ENCODE results near the gene SLC6A1. TPM values are rescaled to one million over a fixed set of nuclear protein-coding genes. Genes with fewer than 3 reads are reported as not detected.

The SLC6A1 gene
- polyA plus RNA-seq, 2 of the 4 experiments (the other 2 are of a cell fraction) = not detected

- TF ChIP-seq POLR2AphosphoS2 (conservative IDR thresholded peaks at IDR 0.05; ENCODE audit: low read length) (no peak), EHF (CRISPR knock-in tag; IDR thresholded peaks at IDR 0.05) (no peak), KDM5A (IDR thresholded peaks at IDR 0.05) (no peak), BHLHE40 (IDR thresholded peaks at IDR 0.05; ENCODE audit: low read depth, low read length) (no peak), ZNF302 (CRISPR knock-in tag; IDR thresholded peaks at IDR 0.05) (no peak), JUNB (IDR thresholded peaks at IDR 0.05) (no peak), GATA3 (IDR thresholded peaks at IDR 0.05; ENCODE audit: borderline replicate concordance) (no peak), ELK1 (IDR thresholded peaks at IDR 0.05; ENCODE audit: low read depth, low read length) (no peak), EP300 (IDR thresholded peaks at IDR 0.05) (no peak), CEBPB (IDR thresholded peaks at IDR 0.05) (no peak), CBX2 (IDR thresholded peaks at IDR 0.05; ENCODE audit: borderline replicate concordance, low read depth) (no peak), TFCP2L1 (CRISPR knock-in tag; IDR thresholded peaks at IDR 0.05) (no peak), NR3C1 (IDR thresholded peaks at IDR 0.05) (no peak), HES2 (IDR thresholded peaks at IDR 0.05) (no peak), MAFK (IDR thresholded peaks at IDR 0.05; ENCODE audit: partially characterized antibody) (no peak), MAX (IDR thresholded peaks at IDR 0.05) (no peak), RFX5 (IDR thresholded peaks at IDR 0.05) (no peak), ATOH8 (CRISPR knock-in tag; IDR thresholded peaks at IDR 0.05; ENCODE audit: low read depth) (no peak), USF2 (IDR thresholded peaks at IDR 0.05) (no peak)
- no peaks in the 10 kb centered on the region for H3K9me3 ChIP-seq
- WGBS (ENCODE audit: missing lambda C conversion rate) = 74% methylated on average over 8 of the region's 8 CpGs
- no peak overlapping the region for H3K4me2 ChIP-seq
- H3K4me1 ChIP-seq = peaks cover 17% of the 10 kb centered on the region
- CTCF ChIA-PET = no interaction called here
- POLR2A ChIA-PET = no interaction called here
- no peak overlapping the region for H3K27ac ChIP-seq
- ATAC-seq = no peak
- FAIRE-seq = no peak
- no peak for DNase-seq (ENCODE audit: low read depth in 1 of 2, low spot score in 1 of 2)
- H3K4me3 ChIP-seq = no peak overlapping the region
Measured at GRCh38 chr3:11004563-11004962, 12.0 kb downstream of the SLC6A1 start.

GRCh38 chr3:11005686-11006256 lies 13.2 kb downstream of the SLC6A1 start:
- H3K4me3 ChIP-seq = no peak overlapping the region
- H3K4me1 ChIP-seq = peaks cover 17% of the 10 kb centered on the region
- TF ChIP-seq SMC3 (IDR thresholded peaks at IDR 0.05) (no peak), EHMT2 (IDR thresholded peaks at IDR 0.05; ENCODE audit: low read depth) (no peak), PBX3 (IDR thresholded peaks at IDR 0.05) (no peak), HOXB5 (CRISPR knock-in tag; IDR thresholded peaks at IDR 0.05) (no peak), ZFP36 (IDR thresholded peaks at IDR 0.05; ENCODE audit: borderline replicate concordance, partially characterized antibody) (no peak), ZNF302 (CRISPR knock-in tag; IDR thresholded peaks at IDR 0.05) (no peak)
- ChIA-PET CTCF (interaction anchor here (1.1 to 1.9 kb wide), 4 partner anchors 10 to 55 kb away, joined by 3 to 7 read pairs (median 5); no protein-coding TSS in a partner anchor), POLR2A (no interaction called here)
- no peak overlapping the region for H3K4me2 ChIP-seq
- ATAC-seq (no peak; a peak in 2 of 6 replicates), DNase-seq (ENCODE audit: low read depth in 1 of 2, low spot score in 1 of 2) (no peak), FAIRE-seq (no peak)
- WGBS (ENCODE audit: missing lambda C conversion rate) = 55% methylated on average over 6 of the region's 6 CpGs
- H3K9me3 ChIP-seq = no peaks in the 10 kb centered on the region
- no peak overlapping the region for H3K27ac ChIP-seq

Measured in A549 (cell line).